ENCODE measurements around the gene USP36. TPM values are rescaled to one million over a fixed set of nuclear protein-coding genes. Genes with fewer than 3 reads are reported as not detected.

Gene USP36
- total RNA-seq, 1 donor from 2014 or later = 64.7 TPM

- TF ChIP-seq CTCF (IDR thresholded peaks at IDR 0.05; ENCODE audit: insufficient read depth, low read length, poor library complexity, severe bottlenecking) = no peak
- H3K36me3 ChIP-seq (ENCODE audit: control insufficient read depth, insufficient read depth, low read length) = no peaks in the 10 kb centered on the region
- no peak for DNase-seq (ENCODE audit: low read depth)
- H3K4me3 ChIP-seq (ENCODE audit: low read depth, low read length) = no peak overlapping the region
- no peaks in the 10 kb centered on the region for H3K27me3 ChIP-seq (ENCODE audit: control insufficient read depth, insufficient read depth, low read length)
These were observed 77.1 kb downstream of the USP36 start for GRCh38 chr17:78763561-78763960.

GRCh38 chr17:78761789-78762406 lies 78.7 kb downstream of the USP36 start:
- Histone ChIP-seq H3K4me3 (ENCODE audit: low read depth, low read length) (no peak overlapping the region), H3K36me3 (ENCODE audit: control insufficient read depth, insufficient read depth, low read length) (no peaks in the 10 kb centered on the region), H3K27me3 (ENCODE audit: control insufficient read depth, insufficient read depth, low read length) (no peaks in the 10 kb centered on the region)
- TF ChIP-seq CTCF (IDR thresholded peaks at IDR 0.05; ENCODE audit: insufficient read depth, low read length, poor library complexity, severe bottlenecking) = no peak
- DNase-seq (ENCODE audit: low read depth) = no peak

- DNase-seq (ENCODE audit: low read depth) = no peak
- Histone ChIP-seq H3K4me3 (ENCODE audit: low read depth, low read length) (no peak overlapping the region), H3K36me3 (ENCODE audit: control insufficient read depth, insufficient read depth, low read length) (no peaks in the 10 kb centered on the region), H3K27me3 (ENCODE audit: control insufficient read depth, insufficient read depth, low read length) (no peaks in the 10 kb centered on the region)
- TF ChIP-seq CTCF (IDR thresholded peaks at IDR 0.05; ENCODE audit: insufficient read depth, low read length, poor library complexity, severe bottlenecking) = no peak
These were observed 80.7 kb downstream of the USP36 start for GRCh38 chr17:78759969-78760352.

GRCh38 chr17:78759203-78759968 lies 81.2 kb downstream of the USP36 start:
- Histone ChIP-seq H3K36me3 (ENCODE audit: control insufficient read depth, insufficient read depth, low read length) (no peaks in the 10 kb centered on the region), H3K27me3 (ENCODE audit: control insufficient read depth, insufficient read depth, low read length) (no peaks in the 10 kb centered on the region), H3K4me3 (ENCODE audit: low read depth, low read length) (no peak overlapping the region)
- TF ChIP-seq CTCF (IDR thresholded peaks at IDR 0.05; ENCODE audit: insufficient read depth, low read length, poor library complexity, severe bottlenecking) = no peak
- DNase-seq (ENCODE audit: low read depth) = no peak

GRCh38 chr17:78753316-78754250 lies 87.0 kb downstream of the USP36 start:
- no peak for DNase-seq (ENCODE audit: low read depth)
- Histone ChIP-seq H3K36me3 (ENCODE audit: control insufficient read depth, insufficient read depth, low read length) (no peaks in the 10 kb centered on the region), H3K27me3 (ENCODE audit: control insufficient read depth, insufficient read depth, low read length) (no peaks in the 10 kb centered on the region), H3K4me3 (ENCODE audit: low read depth, low read length) (no peak overlapping the region)
- no peak for TF ChIP-seq CTCF (IDR thresholded peaks at IDR 0.05; ENCODE audit: insufficient read depth, low read length, poor library complexity, severe bottlenecking)
